GM18502 (cell line): ENCODE measurements around the gene HTR6.

Experiments used
- ATAC-seq: cut with Tn5 transposase; IDR thresholded peaks from one replicate; pipeline ENCODE4 v1.9.1; 2021; ENCODE audit warnings: mild to moderate bottlenecking; ENCODE audit not compliant: unreplicated experiment, poor library complexity

The HTR6 gene

DNA sequence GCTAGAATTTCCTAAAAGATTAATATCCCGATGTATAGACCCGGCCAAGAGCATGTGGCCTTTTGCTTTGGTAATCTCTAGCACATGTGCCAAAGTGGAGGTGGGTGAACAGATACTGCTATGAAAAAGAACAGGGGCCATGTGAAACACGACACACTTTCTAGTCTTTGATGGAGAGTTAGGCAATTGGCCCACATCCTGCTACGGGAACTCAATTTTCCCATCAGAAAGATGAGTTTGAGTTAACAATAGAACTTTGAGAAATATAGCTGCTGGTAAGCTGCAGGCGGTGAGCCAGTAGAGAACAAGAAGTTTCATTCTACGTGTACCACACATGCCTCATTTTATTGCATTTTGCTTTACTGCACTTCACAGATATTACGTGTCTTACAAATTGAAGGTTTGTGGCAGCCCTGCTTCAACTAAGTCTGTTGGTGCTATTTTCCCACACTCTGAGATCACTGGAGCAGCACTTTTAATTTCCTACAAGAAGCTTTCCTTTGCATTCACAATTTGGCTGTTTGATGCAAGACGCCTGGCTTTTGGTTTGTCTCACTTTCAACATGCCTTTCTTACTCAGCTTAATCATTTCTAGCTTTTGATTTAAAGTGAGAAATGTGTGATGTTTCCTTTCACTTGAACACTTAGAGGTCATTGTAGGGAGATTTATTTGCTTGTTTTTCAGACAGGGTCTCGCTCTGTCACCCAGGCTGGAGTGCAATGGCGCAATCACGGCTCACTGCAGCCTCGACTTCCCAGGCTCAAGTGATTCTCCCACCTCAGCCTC, 46.3 kb downstream of the HTR6 start:
- ATAC-seq = peak; percentile 58

- ATAC-seq = no peak
These were observed 48.3 kb downstream of the HTR6 start for GRCh38 chr1:19712928-19713327.

- ATAC-seq = peak; percentile 63
These were observed 50.9 kb downstream of the HTR6 start for GRCh38 chr1:19715334-19716203.

- ATAC-seq = no peak
These were observed 52.8 kb downstream of the HTR6 start for GRCh38 chr1:19717467-19717866.

GRCh38 chr1:19720174-19720573, 55.5 kb downstream of the HTR6 start:
- no peak for ATAC-seq

GRCh38 chr1:19720973-19721372, 56.3 kb downstream of the HTR6 start:
- ATAC-seq = no peak

DNA sequence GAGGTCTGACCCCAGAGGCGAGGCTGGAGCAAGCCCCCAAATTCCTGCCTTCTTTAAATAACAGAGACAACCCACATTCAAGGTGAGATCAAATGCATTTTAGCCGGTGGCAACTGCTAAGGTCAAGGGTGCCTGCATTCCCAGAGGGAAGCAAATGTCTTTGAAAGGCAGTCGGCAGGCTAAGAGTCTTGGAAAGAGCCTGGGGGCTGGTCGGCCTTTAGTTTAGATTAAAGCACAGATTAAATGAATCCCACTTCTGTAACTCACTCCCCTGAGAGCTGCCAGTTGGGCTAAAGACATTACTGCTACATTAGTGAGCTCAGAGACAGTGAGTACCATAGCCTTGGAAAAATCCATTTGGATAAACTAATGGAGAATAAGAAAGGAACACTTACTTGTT, 59.2 kb downstream of the HTR6 start:
- no peak for ATAC-seq

- no peak for ATAC-seq
These were observed 60.9 kb downstream of the HTR6 start for GRCh38 chr1:19725606-19726005.

- no peak for ATAC-seq
These were observed 63.9 kb downstream of the HTR6 start for GRCh38 chr1:19728413-19729145.

GRCh38 chr1:19730232-19730631, 65.6 kb downstream of the HTR6 start:
- ATAC-seq = no peak
